Cardiac fibroblast (primary cell): Measurements from ENCODE around the gene BIRC3.
"Not testable (repeated sequence)": the region's sequence is repeated elsewhere in the genome, so short reads cannot be mapped to it uniquely, and the experiment has no call there.

Experiments
- DNase-seq, 2 donors: peaks; one replicate each; pipeline versions ENCODE4 v3.0.0 to v3.0.0-alpha.2; 2010; ENCODE audit warnings: low read depth in 2 of 2
- H3K4me3 ChIP-seq, 2 donors: replicated peaks in 1 of 2; 1 replicate in 1 of 2; 2 replicates in 1 of 2; pipeline ENCODE4 v1.5.1; 2011; ENCODE audit warnings: low read depth in 2 of 2, low read length in 2 of 2, mild to moderate bottlenecking in 2 of 2, moderate library complexity in 1 of 2
- CTCF ChIP-seq: IDR thresholded peaks from one replicate; pipeline ENCODE4 v1.5.1; 2011; ENCODE audit warnings: low read depth, mild to moderate bottlenecking, low read length, inconsistent platforms

The BIRC3 gene

GRCh38 chr11:102293873-102294601, 23.2 kb upstream of the BIRC3 start:
- TF ChIP-seq CTCF, result peak; percentile 71
- DNase-seq, result peak; percentile 74 to 77
- H3K4me3 ChIP-seq, result no peak overlapping the region

DNA sequence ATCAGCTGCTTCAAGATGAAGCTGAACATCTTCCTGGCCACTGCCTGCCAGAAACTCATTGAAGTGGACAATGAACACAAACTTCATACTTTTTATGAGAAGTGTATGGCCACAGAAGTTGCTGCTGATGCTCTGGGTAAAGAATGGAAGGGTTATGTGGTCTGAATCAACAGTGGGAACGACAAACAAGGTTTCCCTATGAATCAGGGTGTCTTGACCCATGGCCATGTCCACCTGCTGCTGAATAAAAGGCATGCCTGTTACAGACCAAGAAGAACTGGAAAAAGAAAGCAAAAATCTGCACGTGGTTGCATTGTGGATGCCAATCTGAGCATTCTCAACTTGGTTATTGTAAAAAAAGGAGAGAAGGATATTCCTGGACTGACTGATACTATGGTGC, 22.2 kb upstream of the BIRC3 start:
- no peak overlapping the region for H3K4me3 ChIP-seq
- DNase-seq, result no peak
- TF ChIP-seq CTCF, result no peak

- DNase-seq, H3K4me3 ChIP-seq: not testable (repeated sequence)
These were observed 20.5 kb upstream of the BIRC3 start for GRCh38 chr11:102296757-102297156.

DNA sequence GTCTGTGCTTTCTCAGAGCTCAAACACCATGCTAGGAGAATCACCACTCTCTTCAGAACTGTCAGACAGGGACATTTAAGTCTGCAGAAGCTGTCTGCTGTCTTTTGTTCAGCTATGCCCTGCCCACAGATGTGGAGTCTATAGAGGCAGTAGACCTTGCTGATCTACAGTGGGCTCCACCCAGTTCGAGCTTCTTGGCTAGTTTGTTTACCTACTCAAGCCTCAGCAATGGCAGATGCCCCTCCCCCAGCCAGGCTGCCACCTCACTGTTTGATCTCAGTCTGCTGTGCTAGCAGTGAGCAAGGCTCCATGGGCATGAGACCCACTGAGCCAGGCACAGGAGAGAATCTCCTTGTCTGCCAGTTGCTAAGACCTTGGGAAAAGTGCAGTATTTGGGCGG, 16.4 kb upstream of the BIRC3 start:
- H3K4me3 ChIP-seq, DNase-seq: not testable (repeated sequence)

GRCh38 chr11:102302241-102302640, 15.0 kb upstream of the BIRC3 start:
- H3K4me3 ChIP-seq, result no peak overlapping the region
- no peak for TF ChIP-seq CTCF
- no peak for DNase-seq

DNA sequence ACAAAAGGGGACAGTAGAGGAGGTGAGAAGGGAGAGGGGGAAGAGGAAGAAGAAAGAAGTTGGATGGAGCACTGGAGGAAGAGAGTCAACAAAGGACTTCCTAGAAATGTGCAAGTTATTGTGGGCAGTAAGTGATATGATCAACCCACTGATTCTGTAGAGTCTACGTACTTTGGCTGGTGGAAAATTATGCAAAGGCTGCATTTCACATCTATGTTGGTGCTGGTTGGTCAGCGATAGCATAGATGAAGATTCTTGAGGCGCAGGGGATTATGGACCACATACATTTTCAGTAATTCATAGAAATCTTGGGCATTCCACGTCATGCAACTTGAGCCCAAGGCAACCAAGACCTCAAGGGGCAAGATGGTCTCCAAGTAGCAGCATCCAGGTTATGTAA, 12.6 kb upstream of the BIRC3 start:
- DNase-seq, result no peak
- no peak overlapping the region for H3K4me3 ChIP-seq
- no peak for TF ChIP-seq CTCF

GRCh38 chr11:102305352-102306047, 11.8 kb upstream of the BIRC3 start:
- DNase-seq, result no peak
- no peak for TF ChIP-seq CTCF
- H3K4me3 ChIP-seq, result no peak overlapping the region

DNA sequence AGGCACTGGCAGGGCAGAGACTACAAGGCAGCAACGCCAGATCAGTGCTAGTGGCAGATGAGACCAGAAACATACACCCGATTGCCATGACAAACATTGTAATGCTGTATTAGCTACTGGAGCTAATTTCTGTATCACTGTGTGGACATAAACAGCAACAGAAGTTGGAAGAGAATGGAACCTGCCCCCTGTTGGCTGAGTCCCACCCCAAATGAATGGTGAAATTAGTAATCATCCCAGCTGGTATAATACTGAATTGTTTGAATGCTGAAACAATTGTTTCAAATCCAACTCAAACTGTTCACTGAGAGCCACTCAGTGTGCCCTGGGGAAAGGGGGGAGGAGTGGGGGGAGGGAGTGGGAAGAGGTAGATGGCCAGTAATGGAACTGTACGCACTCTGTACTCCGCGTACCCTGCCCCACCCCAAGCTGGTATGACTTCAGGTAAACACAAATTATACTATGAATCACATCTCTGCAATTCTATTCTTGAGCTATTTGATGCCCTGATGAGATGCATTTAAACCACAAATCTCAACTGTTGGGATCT, 11.2 kb upstream of the BIRC3 start:
- H3K4me3 ChIP-seq, result no peak overlapping the region
- no peak for DNase-seq
- TF ChIP-seq CTCF, result peak; percentile 10
